Measurements from ENCODE around the gene SNX27. TPM values are rescaled to one million over a fixed set of nuclear protein-coding genes. Genes with fewer than 3 reads are reported as not detected.

The SNX27 gene
- total and polyA plus RNA-seq, 12 donors = 6.0 to 46.7 (median 24.1) TPM

DNA sequence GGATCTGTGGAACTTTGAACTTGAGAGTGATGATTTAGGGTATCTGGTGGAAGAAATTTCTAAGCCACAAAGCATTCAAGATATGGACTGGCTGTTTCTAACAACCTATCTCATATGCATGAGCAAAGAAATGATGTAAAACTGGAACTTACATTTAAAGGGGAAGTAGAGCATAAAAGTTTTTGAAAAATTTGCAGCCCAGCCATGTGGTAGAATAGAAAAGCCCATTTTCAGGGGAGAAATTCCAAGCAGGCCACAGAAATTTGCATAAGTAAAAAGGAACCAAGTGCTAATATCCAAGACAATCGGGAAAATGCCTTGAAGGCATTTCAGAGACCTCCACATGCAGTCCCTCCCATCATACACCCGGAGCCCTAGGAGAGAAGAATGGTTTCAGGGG lies 125.2 kb downstream of the SNX27 start:
- no peak overlapping the region for H3K4me3 ChIP-seq
- TF ChIP-seq POLR2A (IDR thresholded peaks at IDR 0.05) = no peak
- TF ChIP-seq, protein P1, sequence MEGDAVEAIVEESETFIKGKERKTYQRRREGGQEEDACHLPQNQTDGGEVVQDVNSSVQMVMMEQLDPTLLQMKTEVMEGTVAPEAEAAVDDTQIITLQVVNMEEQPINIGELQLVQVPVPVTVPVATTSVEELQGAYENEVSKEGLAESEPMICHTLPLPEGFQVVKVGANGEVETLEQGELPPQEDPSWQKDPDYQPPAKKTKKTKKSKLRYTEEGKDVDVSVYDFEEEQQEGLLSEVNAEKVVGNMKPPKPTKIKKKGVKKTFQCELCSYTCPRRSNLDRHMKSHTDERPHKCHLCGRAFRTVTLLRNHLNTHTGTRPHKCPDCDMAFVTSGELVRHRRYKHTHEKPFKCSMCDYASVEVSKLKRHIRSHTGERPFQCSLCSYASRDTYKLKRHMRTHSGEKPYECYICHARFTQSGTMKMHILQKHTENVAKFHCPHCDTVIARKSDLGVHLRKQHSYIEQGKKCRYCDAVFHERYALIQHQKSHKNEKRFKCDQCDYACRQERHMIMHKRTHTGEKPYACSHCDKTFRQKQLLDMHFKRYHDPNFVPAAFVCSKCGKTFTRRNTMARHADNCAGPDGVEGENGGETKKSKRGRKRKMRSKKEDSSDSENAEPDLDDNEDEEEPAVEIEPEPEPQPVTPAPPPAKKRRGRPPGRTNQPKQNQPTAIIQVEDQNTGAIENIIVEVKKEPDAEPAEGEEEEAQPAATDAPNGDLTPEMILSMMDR (IDR thresholded peaks at IDR 0.05) = no peak
- no peaks in the 10 kb centered on the region for H3K4me1 ChIP-seq (replicated peaks in 1 of 2)
- H3K9me3 ChIP-seq (replicated peaks in 1 of 3) = no peaks in the 10 kb centered on the region
- 80 to 83% (median 82%) methylated on average over 2 of the region's 2 CpGs for WGBS, 4 donors
- intact Hi-C loops (cut with DNase I) = loop anchor here (5.0 to 10.0 kb wide), 3 partner anchors 145 to 272 kb away; no protein-coding TSS in a partner anchor
- no peak for DNase-seq
- no peaks in the 10 kb centered on the region for H3K36me3 ChIP-seq (replicated peaks in 1 of 2)
- H3K27ac ChIP-seq = no peak overlapping the region
- no peaks in the 10 kb centered on the region for H3K27me3 ChIP-seq

DNA sequence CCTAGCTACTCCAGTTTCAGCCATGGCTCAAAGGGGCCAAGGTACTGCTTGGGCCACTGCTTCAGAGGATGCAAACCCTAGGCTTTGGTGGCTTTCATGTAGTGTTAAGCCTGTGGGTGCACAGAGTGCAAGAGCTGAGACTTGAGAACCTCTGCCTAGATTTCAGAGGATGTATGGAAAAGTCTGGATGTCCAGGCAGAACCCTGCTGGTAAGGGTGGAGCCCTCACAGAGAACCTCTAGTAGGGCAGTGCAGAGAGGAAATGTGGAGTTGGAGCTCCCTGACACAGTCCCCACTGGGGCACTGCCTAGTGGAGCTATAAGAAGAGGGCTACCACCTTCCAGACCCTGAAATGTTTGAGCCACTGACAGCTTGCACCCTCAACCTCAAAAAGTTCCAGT lies 125.6 kb downstream of the SNX27 start:
- intact Hi-C loops (cut with DNase I) = loop anchor here (5.0 to 10.0 kb wide), 3 partner anchors 145 to 273 kb away; no protein-coding TSS in a partner anchor
- no peak overlapping the region for H3K27ac ChIP-seq
- TF ChIP-seq, protein P1 (IDR thresholded peaks at IDR 0.05) = no peak
- TF ChIP-seq POLR2A (IDR thresholded peaks at IDR 0.05) = no peak
- no peaks in the 10 kb centered on the region for H3K36me3 ChIP-seq (replicated peaks in 1 of 2)
- H3K9me3 ChIP-seq (replicated peaks in 1 of 3) = no peaks in the 10 kb centered on the region
- DNase-seq = peak in 1 of 7 donors; percentile 21
- no peak overlapping the region for H3K4me3 ChIP-seq
- no peaks in the 10 kb centered on the region for H3K4me1 ChIP-seq (replicated peaks in 1 of 2)
- H3K27me3 ChIP-seq = no peaks in the 10 kb centered on the region

DNA sequence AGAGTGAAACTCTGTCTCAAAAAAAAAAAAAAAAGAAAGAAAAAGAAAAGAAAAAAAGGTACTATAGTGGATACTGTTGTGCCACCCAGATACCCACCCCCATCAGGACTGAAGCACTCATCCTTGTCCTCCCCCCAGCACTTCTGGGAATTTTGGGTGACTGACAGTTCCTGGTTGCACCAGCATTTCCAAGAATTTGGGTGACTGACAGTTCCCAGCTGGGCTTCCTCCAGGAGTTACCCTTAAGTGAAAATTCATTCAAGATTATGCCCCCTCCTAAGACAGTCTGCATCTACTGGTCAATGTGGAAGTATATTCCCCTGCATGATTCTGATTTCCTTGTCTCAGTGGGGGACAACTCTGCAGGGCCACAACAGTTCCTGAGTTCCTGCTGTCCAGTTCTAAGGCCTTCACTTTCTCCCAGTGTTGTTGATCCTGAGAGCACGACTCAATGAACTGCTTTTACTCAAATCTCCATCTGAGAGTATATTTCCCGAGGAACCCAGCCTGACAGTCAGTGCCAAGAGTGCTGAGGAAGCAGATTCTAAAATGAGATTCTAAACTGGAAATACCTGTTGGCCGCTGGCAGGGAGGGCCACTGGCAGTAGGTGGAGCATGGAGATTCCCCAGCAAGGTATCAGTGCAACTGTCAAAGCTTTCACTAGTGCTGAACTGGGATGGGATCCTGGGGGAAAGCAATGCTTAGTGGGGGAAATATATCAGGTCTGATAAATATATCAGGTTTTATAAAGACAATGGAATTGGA lies 127.9 kb downstream of the SNX27 start:
- no peak for TF ChIP-seq POLR2A (IDR thresholded peaks at IDR 0.05)
- TF ChIP-seq, protein P1 (IDR thresholded peaks at IDR 0.05) = no peak
- DNase-seq = peak in 1 of 7 donors; percentile 40
- intact Hi-C loops (cut with DNase I) = loop anchor here (5.0 to 10.0 kb wide), 3 partner anchors 147 to 275 kb away; no protein-coding TSS in a partner anchor
- WGBS, 4 donors = 54 to 78% (median 71%) methylated on average over 3 of the region's 3 CpGs
- H3K27me3 ChIP-seq = no peaks in the 10 kb centered on the region
- no peak overlapping the region for H3K27ac ChIP-seq
- no peak overlapping the region for H3K4me3 ChIP-seq
- no peaks in the 10 kb centered on the region for H3K9me3 ChIP-seq (replicated peaks in 1 of 3)
- H3K4me1 ChIP-seq (replicated peaks in 1 of 2) = no peaks in the 10 kb centered on the region
- H3K36me3 ChIP-seq (replicated peaks in 1 of 2) = no peaks in the 10 kb centered on the region

DNA sequence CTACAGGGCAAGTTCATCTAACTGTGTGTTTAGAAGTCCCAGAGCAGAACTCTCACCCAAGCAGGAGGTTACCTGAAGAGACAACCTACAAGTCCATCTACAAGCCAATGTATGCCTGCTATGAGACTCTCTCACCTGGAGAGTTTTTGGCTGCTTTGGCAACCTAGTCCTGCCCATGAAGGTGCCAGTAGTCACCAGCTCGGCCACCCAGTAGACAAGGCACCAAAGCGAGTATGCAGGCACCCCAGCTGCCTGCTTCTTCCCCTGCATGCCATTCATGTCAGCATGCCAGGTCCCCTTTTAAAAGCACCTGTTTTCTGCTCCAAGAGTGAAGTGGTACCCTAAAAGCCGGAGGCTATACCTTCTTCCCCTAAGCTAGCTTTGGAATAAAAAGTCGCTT lies 129.7 kb downstream of the SNX27 start:
- Histone ChIP-seq H3K4me1 (replicated peaks in 1 of 2) (no peaks in the 10 kb centered on the region), H3K36me3 (replicated peaks in 1 of 2) (no peaks in the 10 kb centered on the region), H3K9me3 (replicated peaks in 1 of 3) (no peaks in the 10 kb centered on the region), H3K27ac (no peak overlapping the region), H3K27me3 (no peaks in the 10 kb centered on the region), H3K4me3 (no peak overlapping the region)
- DNase-seq = peak in 1 of 7 donors; percentile 25
- intact Hi-C loops (cut with DNase I) = no loop called here
- 71 to 83% (median 77%) methylated on average over 4 of the region's 4 CpGs for WGBS, 4 donors
- no peak for TF ChIP-seq POLR2A (IDR thresholded peaks at IDR 0.05)
- TF ChIP-seq, protein P1 (IDR thresholded peaks at IDR 0.05) = no peak

Small RNA genes lying within 50 kb of the gene (small RNA-seq; reads per million reads assigned to genes)
- gene RNU6-1062P = 0 to 0.12 reads per million in 2 donors
- 0 reads per million in 2 donors for gene RNU6-662P

Other genes starting within 250 kb of the SNX27 start
- 10 to 100 TPM; 13.3 to 41.6 (median 34.7) TPM for gene SELENBP1, start 239.3 kb upstream of the SNX27 start, total RNA-seq
- gene SELENBP1, start 239.3 kb upstream of the SNX27 start, polyA plus RNA-seq = 10 to 100 TPM; 11.0 to 61.8 (median 32.3) TPM
- gene PSMB4, start 212.5 kb upstream of the SNX27 start, total RNA-seq = 100 to 1,000 TPM; 204 to 634 (median 299) TPM
- gene PSMB4, start 212.5 kb upstream of the SNX27 start, polyA plus RNA-seq = 100 to 1,000 TPM; 364 to 544 (median 406) TPM
- gene POGZ, start 152.6 kb upstream of the SNX27 start, total RNA-seq = 100 to 1,000 TPM in 1 of 9 donors, 10 to 100 TPM in 8; 24.0 to 117 (median 60.8) TPM
- 10 to 100 TPM; 41.2 to 85.0 (median 63.0) TPM for gene POGZ, start 152.6 kb upstream of the SNX27 start, polyA plus RNA-seq
- gene CGN, start 100.7 kb upstream of the SNX27 start, total RNA-seq = 1 to 10 TPM in 3 of 9 donors, under 1 TPM in 6; 0.06 to 5.8 (median 0.78) TPM
- 1 to 10 TPM in 1 of 3 donors, under 1 TPM in 2; 0.77 to 3.2 (median 0.86) TPM for gene CGN, start 100.7 kb upstream of the SNX27 start, polyA plus RNA-seq
- 10 to 100 TPM in 3 of 9 donors, 1 to 10 TPM in 6; 5.5 to 18.5 (median 9.2) TPM for gene TUFT1, start 71.7 kb upstream of the SNX27 start, total RNA-seq
- 10 to 100 TPM in 1 of 3 donors, 1 to 10 TPM in 2; 6.8 to 17.9 (median 9.0) TPM for gene TUFT1, start 71.7 kb upstream of the SNX27 start, polyA plus RNA-seq
- gene CELF3, start 104.8 kb downstream of the SNX27 start, total RNA-seq = 1 to 10 TPM in 4 of 9 donors, under 1 TPM in 2, not detected in 3; 0.10 to 9.2 (median 4.5) TPM
- gene CELF3, start 104.8 kb downstream of the SNX27 start, polyA plus RNA-seq = 100 to 1,000 TPM in 1 of 3 donors, 10 to 100 TPM in 1, 1 to 10 TPM in 1; 6.8 to 128 (median 16.1) TPM
- 10 to 100 TPM in 1 of 9 donors, 1 to 10 TPM in 3, under 1 TPM in 1, not detected in 4; 0.44 to 31.3 (median 5.0) TPM for gene RIIAD1, start 109.5 kb downstream of the SNX27 start, total RNA-seq
- 1 to 10 TPM; 2.1 to 7.0 (median 6.1) TPM for gene RIIAD1, start 109.5 kb downstream of the SNX27 start, polyA plus RNA-seq
- gene MRPL9, start 151.4 kb downstream of the SNX27 start, total RNA-seq = 100 to 1,000 TPM in 1 of 9 donors, 10 to 100 TPM in 8; 42.0 to 127 (median 60.3) TPM
- 100 to 1,000 TPM in 1 of 3 donors, 10 to 100 TPM in 2; 66.4 to 113 (median 91.4) TPM for gene MRPL9, start 151.4 kb downstream of the SNX27 start, polyA plus RNA-seq
- 1 to 10 TPM; 4.7 to 8.9 (median 6.1) TPM for gene TDRKH, start 178.4 kb downstream of the SNX27 start, total RNA-seq
- 1 to 10 TPM; 2.1 to 9.1 (median 2.9) TPM for gene TDRKH, start 178.4 kb downstream of the SNX27 start, polyA plus RNA-seq
- gene LINGO4, start 193.4 kb downstream of the SNX27 start, total RNA-seq = under 1 TPM in 3 of 9 donors, not detected in 6; 0.11 to 0.55 (median 0.30) TPM
- under 1 TPM; 0.20 to 0.56 (median 0.33) TPM for gene LINGO4, start 193.4 kb downstream of the SNX27 start, polyA plus RNA-seq
- gene RORC, start 219.8 kb downstream of the SNX27 start, total RNA-seq = 10 to 100 TPM in 1 of 9 donors, 1 to 10 TPM in 6, under 1 TPM in 2; 0.06 to 15.1 (median 3.2) TPM
- gene RORC, start 219.8 kb downstream of the SNX27 start, polyA plus RNA-seq = 1 to 10 TPM; 1.7 to 6.4 (median 2.2) TPM
- gene C2CD4D, start 227.8 kb downstream of the SNX27 start, total RNA-seq = under 1 TPM in 4 of 9 donors, not detected in 5; 0.06 to 0.55 (median 0.26) TPM
- under 1 TPM in 2 of 3 donors, not detected in 1; 0.16 to 0.20 TPM for gene C2CD4D, start 227.8 kb downstream of the SNX27 start, polyA plus RNA-seq
- gene THEM5, start 241.7 kb downstream of the SNX27 start, total RNA-seq = not detected
- not detected for gene THEM5, start 241.7 kb downstream of the SNX27 start, polyA plus RNA-seq